Uterus (tissue), 4 donors: ENCODE measurements around the gene CLDN20. TPM values are rescaled to one million over a fixed set of nuclear protein-coding genes. Genes with fewer than 3 reads are reported as not detected.

Source experiments
- DNase-seq, 2 donors: peaks; one replicate each; pipeline ENCODE4 v3.0.0-alpha.2; 2019 to 2020
- H3K27ac ChIP-seq, 2 donors: fragments of 200-600 bp; sonication (generic); 1 replicate in 1 of 2; 2 replicates in 1 of 2; pipeline ENCODE4 v1.5.1; 2016 to 2018
- H3K27me3 ChIP-seq, 2 donors: fragments of 200-600 bp; sonication (generic); one replicate each; pipeline ENCODE4 v1.5.1; 2018 to 2019; ENCODE audit warnings: control low read depth in 1 of 2
- H3K36me3 ChIP-seq, 2 donors: fragments of 200-600 bp; sonication (generic); one replicate each; pipeline ENCODE4 v1.5.1; 2019; ENCODE audit warnings: control low read depth in 1 of 2
- H3K4me1 ChIP-seq, 2 donors: fragments of 200-600 bp; sonication (generic); one replicate each; pipeline ENCODE4 v1.5.1; 2018 to 2019; ENCODE audit warnings: control low read depth in 1 of 2
- H3K4me3 ChIP-seq, 2 donors: fragments of 200-600 bp; sonication (generic); 1 replicate in 1 of 2; 2 replicates in 1 of 2; pipeline ENCODE4 v1.5.1; 2018 to 2019; ENCODE audit warnings: mild to moderate bottlenecking in 1 of 2
- H3K9me3 ChIP-seq, 2 donors: fragments of 200-600 bp; sonication (generic); one replicate each; pipeline ENCODE4 v1.5.1; 2019; ENCODE audit warnings: control low read depth in 1 of 2
- POLR2A ChIP-seq, 2 donors: fragments of 450-650 bp; IDR thresholded peaks; one replicate each; pipeline ENCODE4 v1.6.1; 2016; ENCODE audit warnings: antibody characterized with exemption in 2 of 2, mild to moderate bottlenecking in 1 of 2, moderate library complexity in 1 of 2
- intact Hi-C: fragments of 100-400 bp; cut with DNase I; formaldehyde crosslinking; loops from one replicate; pipeline ENCODE4 v1.15.1; 2023; ENCODE audit warnings: low total_unique reads
- total RNA-seq, 4 donors: library from RNA; depleted of rRNA in 3 of 4; stranded (reverse); fragments of >200 nt in 3 of 4; gene quantifications; one replicate each; pipeline versions ENCODE4 v1.1.0 to v1.2.4, GENCODE V29; 2014 to 2023
- TF ChIP-seq, protein P1 (sequence below), 4 experiments: fragments of 200-600 bp in 2 of 4; fragments of 450-650 bp in 2 of 4; sonication (generic) in 2 of 4; IDR thresholded peaks; one replicate each; pipeline ENCODE4 v1.5.1; 2016 to 2019; ENCODE audit warnings: antibody characterized with exemption in 4 of 4, mild to moderate bottlenecking in 2 of 4, moderate library complexity in 1 of 4
- donor health status: DM: yes; HTN: yes; CAD: no.

Gene CLDN20
- total RNA-seq, 4 donors from 2014 or later = 1.5 TPM; not detected in 3

DNA sequence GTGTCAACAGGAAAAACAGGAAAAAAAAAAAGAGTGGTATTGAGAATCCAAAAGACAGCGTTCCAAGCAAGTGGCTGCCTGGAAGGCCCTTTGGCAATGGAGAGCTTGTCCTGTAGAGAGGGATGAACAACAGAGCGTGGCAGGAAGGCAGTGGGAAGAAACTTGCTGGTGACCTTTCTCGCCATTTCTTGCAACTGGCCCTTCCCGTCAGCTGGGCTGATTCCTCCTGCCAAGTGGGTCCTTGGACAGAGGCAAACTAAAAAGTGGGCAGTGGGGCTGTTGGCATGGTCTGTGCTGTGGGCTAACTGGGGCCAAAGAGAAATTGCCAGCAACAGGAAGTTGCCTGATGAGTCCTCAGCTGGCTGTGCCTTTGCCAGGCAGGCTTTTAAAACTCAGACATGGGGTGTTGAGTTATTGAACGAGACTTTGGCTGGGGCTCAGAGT lies 43.9 kb upstream of the CLDN20 start:
- TF ChIP-seq, protein P1, sequence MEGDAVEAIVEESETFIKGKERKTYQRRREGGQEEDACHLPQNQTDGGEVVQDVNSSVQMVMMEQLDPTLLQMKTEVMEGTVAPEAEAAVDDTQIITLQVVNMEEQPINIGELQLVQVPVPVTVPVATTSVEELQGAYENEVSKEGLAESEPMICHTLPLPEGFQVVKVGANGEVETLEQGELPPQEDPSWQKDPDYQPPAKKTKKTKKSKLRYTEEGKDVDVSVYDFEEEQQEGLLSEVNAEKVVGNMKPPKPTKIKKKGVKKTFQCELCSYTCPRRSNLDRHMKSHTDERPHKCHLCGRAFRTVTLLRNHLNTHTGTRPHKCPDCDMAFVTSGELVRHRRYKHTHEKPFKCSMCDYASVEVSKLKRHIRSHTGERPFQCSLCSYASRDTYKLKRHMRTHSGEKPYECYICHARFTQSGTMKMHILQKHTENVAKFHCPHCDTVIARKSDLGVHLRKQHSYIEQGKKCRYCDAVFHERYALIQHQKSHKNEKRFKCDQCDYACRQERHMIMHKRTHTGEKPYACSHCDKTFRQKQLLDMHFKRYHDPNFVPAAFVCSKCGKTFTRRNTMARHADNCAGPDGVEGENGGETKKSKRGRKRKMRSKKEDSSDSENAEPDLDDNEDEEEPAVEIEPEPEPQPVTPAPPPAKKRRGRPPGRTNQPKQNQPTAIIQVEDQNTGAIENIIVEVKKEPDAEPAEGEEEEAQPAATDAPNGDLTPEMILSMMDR (IDR thresholded peaks at IDR 0.05) = no peak
- TF ChIP-seq POLR2A (IDR thresholded peaks at IDR 0.05) = no peak
- Histone ChIP-seq H3K36me3 (no peaks in the 10 kb centered on the region), H3K4me3 (no peak overlapping the region), H3K27me3 (no peaks in the 10 kb centered on the region), H3K27ac (no peak overlapping the region), H3K4me1 (no peaks in the 10 kb centered on the region), H3K9me3 (no peaks in the 10 kb centered on the region)
- intact Hi-C loops = no loop called here
- no peak for DNase-seq

DNA sequence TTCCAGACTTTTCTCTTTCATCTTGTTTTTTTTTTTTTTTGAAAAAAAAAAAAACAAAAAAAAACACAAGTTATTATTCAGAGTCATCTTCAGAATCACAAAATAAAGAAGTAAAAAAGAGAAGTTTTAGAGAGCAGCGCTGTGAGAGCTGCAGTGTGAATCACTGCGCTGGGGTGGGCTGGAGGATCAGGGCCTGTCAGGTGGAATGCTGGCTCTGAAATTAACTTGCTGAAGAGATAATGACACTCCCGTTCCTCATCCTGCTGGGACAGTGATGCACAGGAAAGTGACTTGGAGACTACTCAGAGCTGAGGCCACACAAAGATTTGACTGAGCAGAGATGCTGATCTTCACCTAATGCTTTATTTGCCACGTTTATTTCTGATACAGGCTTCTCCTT lies 42.7 kb upstream of the CLDN20 start:
- no peaks in the 10 kb centered on the region for H3K36me3 ChIP-seq
- intact Hi-C loops = no loop called here
- no peak overlapping the region for H3K4me3 ChIP-seq
- no peaks in the 10 kb centered on the region for H3K4me1 ChIP-seq
- no peak for TF ChIP-seq POLR2A (IDR thresholded peaks at IDR 0.05)
- TF ChIP-seq, protein P1 (IDR thresholded peaks at IDR 0.05) = no peak
- no peak for DNase-seq
- H3K27ac ChIP-seq = no peak overlapping the region
- H3K9me3 ChIP-seq = no peaks in the 10 kb centered on the region
- no peaks in the 10 kb centered on the region for H3K27me3 ChIP-seq

DNA sequence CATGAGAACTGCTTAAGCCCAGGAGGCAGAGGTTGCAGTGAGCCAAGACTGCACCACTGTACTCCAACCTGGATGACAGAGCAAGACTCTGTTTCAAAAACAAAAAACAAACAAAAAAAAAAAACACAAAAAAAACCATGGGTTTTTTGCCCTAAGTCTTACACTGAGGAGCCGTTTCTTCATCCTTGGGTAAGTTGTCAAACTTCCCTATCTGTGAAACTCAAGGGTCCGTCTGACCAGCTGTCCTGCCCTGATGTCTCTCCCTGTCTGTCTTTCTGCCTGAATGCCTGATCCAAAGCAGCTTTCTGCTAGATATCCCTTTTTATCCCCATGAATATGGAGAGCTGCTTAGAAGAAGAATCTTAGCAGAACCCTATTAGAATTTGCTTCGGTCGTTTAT lies 41.3 kb upstream of the CLDN20 start:
- no peak for TF ChIP-seq POLR2A (IDR thresholded peaks at IDR 0.05)
- TF ChIP-seq, protein P1 (IDR thresholded peaks at IDR 0.05) = no peak
- intact Hi-C loops = no loop called here
- Histone ChIP-seq H3K4me3 (no peak overlapping the region), H3K36me3 (no peaks in the 10 kb centered on the region), H3K9me3 (no peaks in the 10 kb centered on the region), H3K27me3 (no peaks in the 10 kb centered on the region), H3K27ac (no peak overlapping the region), H3K4me1 (no peaks in the 10 kb centered on the region)
- DNase-seq = no peak

DNA sequence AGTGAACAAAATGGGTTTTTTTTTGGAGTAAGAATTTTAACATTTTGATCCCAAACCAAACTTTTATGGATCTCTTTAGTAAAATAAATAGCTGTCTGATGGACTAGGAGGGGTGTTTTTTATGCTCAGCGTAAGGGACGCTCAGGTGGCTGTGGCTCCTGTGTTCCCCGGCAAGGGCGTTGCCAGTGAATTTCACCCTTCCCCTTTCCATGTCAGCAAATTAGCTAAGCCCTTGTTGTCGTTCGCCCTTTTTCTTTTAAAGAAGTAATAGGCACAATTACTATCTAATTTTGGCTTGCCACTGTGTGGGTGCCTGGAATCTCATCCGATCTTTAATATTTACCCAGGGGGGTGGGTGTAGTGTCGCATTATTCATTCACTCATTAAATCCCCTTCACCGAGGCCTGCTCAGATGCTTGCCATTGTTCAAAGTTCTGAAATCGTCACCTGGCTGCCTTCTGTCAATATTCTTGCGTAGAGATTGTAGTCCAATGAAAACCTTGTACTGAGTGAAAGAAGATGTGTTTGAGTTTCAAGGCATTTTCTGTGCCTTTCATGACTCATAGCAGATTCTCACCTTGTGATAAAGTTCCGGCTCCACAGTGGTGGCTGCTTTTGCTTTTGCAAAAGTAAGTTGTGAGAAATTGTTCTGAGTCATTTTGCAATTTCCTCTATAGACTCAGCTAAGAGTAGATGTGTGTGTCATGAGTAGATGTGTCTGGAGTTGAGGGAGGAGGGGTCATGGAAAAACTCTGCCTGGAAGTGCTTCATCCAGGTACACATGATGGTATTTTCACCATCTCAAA lies 40.0 kb upstream of the CLDN20 start:
- Histone ChIP-seq H3K4me1 (no peaks in the 10 kb centered on the region), H3K27me3 (no peaks in the 10 kb centered on the region), H3K9me3 (no peaks in the 10 kb centered on the region), H3K36me3 (no peaks in the 10 kb centered on the region), H3K27ac (no peak overlapping the region), H3K4me3 (no peak overlapping the region)
- intact Hi-C loops = no loop called here
- DNase-seq = no peak
- TF ChIP-seq POLR2A (IDR thresholded peaks at IDR 0.05) = no peak
- TF ChIP-seq, protein P1 (IDR thresholded peaks at IDR 0.05) = no peak

DNA sequence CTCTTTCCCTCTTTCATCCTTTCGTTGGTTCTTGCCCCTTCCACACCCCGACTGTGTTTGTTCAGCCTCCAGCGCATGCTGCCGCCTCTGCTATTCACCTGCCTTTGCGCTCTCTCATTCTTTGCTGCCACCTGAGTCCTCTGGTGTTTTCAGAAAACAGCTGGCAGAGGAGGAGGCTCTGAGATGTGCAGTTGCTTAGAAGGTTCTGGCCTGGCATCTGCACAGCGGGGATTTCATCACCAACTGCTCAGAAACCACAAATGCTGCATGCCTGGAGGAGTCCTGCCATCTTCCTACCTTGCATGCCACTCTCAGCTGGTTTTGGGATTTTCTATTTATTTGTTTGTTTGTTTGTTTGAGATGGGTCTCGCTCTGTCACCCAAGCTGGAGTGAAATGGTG lies 39.2 kb upstream of the CLDN20 start:
- no peak overlapping the region for H3K27ac ChIP-seq
- no peaks in the 10 kb centered on the region for H3K4me1 ChIP-seq
- intact Hi-C loops = no loop called here
- no peaks in the 10 kb centered on the region for H3K36me3 ChIP-seq
- no peaks in the 10 kb centered on the region for H3K9me3 ChIP-seq
- no peak overlapping the region for H3K4me3 ChIP-seq
- DNase-seq = no peak
- H3K27me3 ChIP-seq = no peaks in the 10 kb centered on the region
- TF ChIP-seq, protein P1 (IDR thresholded peaks at IDR 0.05) = no peak
- TF ChIP-seq POLR2A (IDR thresholded peaks at IDR 0.05) = no peak
